Endometrium (tissue), 2 donors: ENCODE results near the gene ARL8B.

Experiments used
- FAIRE-seq: peaks from 2 replicates; lab custom pipeline; 2012; peaks lifted over from hg19 to GRCh38; lab: Jason Lieb, UNC
- donor health status: control.
- donor health status: control.

ARL8B gene

DNA sequence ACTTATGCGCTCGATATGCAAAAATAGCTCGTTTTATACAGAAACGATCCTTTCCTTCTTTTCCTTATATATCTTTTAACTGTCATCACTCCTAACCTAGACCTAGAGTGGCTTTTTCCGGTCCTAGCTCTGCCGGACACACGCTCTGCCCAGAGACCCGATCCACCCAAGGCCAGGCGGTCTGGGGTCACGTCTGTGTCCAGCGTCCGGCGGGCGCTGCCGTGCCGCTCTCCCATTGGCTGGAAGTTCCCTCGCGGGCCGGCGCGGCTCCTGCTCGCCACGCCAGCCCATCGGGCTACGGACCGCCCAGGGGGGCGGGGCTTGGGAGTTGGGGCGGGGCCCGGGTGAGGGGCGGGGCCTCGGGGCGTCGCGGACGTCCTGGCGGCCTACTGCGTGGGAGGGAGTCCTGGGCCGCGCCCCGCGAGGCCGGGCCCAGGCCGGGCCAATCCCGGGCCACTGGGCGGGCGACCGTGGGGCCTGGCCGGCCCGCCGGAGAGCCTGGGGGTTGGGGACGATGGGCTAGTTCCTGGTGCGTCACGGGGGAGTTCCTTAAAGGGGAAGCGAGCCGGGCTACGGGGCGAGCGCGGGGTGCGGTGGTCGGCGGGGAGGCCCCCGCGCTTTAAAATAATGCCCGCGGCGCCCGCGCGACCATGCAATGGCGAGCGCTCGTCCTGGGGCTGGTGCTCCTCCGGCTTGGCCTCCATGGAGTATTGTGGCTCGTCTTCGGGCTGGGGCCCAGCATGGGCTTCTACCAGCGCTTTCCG lies 65.2 kb downstream of the ARL8B start, which contains the start of gene EDEM1:
Gene EDEM1 (plus strand): TSS at position 552 of the 764 bp plus-strand sequence. CDS start 99 bp downstream, at position 651.
- no peak for FAIRE-seq

DNA sequence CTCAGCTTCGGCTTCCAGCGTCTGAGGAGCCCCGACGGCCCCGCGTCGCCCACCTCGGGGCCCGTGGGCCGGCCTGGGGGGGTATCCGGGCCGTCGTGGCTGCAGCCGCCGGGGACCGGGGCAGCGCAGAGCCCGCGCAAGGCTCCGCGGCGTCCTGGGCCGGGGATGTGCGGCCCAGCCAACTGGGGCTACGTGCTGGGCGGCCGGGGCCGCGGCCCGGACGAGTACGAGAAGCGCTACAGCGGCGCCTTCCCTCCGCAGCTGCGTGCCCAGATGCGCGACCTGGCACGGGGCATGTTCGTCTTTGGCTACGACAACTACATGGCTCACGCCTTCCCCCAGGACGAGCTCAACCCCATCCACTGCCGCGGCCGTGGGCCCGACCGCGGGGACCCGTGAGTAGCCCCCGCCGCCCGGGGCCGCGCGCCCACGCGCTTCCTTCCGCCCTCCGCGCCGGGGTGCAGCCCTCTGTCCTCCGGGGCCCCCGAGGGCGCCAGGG lies 65.9 kb downstream of the ARL8B start:
- no peak for FAIRE-seq

DNA sequence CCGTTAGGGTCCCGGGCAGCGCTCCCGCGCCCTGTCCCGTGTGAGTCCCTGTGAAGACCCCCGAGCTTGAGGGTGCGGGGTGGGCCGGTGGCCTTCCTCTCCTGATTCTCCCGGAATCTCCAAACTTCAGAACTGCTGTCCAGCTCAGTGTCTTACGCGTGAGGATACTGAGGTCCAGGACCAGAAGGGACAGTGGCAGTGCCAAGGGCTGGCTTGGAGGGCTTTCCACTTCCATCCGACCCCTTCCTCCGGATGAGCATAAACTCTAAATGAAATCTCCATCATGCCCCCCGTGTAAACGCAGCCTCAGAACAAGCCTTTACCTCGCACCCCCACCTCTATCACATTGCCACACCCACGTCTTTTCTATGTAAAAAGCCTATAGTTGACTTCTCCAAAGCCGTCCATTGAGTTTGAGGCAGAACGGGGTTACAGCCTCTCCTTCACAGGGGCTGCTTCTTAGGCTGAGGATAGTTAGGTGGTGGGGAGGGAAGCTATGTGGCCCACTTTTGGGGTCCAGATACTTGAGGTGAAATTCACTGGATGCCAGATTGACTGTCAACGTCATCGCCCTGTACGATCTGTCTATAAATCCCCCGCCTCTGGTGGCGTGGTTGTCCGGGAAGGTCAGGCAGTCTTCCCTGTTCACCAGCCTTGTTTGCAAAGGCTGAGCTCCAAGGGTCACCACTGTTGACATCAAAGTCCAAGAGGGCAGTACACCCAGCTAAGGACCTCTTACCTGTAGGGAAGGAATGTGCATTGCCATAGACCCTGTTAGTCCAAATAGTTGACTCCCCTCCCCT lies 66.5 kb downstream of the ARL8B start:
- no peak for FAIRE-seq

DNA sequence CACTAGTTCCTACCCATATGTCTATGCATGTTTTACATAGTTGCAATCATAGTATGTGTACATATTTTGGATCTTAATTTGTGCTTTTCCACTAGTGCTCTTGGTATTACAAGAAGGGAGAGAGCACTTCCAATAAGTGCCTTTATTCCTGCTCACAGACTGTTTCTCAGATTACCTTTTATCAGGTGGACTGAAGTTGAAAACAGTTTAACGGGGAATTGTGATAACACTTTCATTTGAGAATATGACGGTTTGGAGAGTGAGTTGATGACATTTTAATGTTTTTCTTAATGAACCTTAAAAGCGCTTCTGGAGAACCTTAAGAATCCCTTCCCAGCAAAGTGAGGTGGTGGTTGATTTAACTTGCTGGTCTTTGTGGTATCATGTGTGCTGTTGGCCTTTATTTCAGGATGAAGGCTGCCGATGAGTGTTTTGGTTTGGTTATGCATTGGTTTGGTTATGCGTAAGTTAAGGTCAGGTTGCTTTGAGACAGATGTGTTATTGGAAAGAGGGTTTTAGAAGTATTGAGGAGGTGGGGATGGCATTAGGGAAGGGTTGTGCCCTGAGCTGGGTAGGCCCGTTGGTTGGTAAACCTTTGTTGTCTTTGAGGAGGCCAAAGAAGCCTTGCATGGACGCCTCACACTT lies 68.2 kb downstream of the ARL8B start:
- no peak for FAIRE-seq

DNA sequence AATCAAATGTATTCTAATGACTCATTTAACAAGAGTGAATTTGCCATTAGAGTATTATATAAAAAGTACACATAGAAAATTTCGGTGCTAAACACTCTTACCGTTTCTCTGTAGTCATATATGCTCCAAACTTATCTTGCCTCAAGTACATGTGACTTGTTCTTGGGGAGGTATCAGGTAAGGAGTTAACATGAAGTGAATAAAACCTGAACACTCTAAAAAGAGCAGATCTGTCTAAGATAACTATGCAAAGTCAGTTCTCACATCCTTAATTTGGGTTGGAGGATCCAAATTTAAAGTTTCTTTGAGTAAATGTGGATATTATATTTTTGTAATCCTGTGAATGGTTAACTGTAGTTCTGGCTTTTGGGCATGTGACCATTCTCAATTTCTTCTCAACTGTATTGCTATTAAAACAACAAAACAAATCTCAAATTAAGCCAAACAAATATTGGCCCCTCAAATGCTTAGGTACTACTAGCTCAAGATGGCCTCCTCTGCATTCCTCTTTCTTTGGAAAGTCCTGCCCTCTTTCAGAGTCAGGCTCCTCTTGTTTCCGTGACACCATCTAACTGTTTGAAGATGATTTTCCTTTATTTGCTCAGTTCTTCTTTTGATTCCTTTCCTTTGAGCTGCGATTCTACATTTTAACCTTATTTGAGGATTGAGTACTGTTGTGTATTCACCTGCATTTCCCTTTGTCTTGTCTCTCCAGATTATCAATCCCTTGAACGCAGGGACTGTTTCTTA lies 69.6 kb downstream of the ARL8B start:
- FAIRE-seq: no peak

DNA sequence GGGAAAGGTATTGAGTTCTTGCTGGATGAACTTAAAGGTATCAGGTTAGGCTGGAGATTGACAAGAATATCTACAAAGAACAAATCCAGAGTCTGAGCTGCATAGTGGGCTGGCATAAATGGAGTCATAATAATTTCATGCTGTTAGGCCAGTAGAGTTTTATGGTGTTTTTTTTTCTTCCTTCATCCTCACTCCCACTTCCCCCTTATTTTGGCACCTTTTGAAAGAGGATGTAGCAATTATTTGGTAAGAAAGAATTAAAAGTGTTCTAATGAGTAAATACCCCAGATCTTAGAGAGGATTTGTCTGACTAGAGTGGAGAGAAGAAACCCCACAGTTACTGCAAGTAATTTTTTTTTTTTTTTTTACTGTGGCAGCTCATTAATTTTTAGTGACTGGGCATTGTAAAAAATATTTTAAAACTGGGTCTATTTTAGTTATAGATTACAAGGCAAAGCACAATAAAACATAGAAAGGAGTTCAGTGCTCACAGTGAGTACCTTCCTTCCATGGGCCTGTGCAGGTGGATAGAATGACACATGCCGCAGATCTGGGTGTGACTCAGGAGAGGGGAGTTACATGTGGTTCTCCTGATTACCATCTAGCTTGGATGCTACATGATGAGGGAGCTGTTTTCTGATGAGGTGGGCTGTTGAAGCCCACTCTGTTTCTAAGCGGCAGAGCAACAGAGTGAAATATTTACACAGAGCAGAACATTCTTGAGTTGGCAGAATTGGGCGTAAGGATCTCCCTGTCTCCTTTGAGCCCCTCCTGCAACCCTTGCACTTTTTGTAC lies 70.7 kb downstream of the ARL8B start:
- no peak for FAIRE-seq

DNA sequence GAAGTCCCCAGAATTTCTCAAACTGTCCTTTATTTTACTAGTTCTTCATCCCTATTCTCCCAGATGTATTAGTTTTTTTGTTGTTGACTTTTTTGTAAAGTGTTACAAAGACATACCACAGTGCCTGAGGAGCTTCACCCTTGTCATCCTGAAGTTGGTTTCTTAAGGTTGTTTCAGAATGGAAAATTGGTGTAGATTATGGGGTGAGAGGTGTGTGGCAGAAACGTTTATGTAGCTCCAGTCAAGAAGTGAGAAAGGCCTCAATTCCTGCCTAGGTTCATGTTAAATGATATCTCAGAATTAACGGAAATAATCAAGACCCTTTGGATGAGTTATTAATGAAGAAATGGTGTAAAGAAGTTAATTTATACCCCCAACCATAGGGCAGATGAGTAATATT lies 72.2 kb downstream of the ARL8B start:
- no peak for FAIRE-seq

DNA sequence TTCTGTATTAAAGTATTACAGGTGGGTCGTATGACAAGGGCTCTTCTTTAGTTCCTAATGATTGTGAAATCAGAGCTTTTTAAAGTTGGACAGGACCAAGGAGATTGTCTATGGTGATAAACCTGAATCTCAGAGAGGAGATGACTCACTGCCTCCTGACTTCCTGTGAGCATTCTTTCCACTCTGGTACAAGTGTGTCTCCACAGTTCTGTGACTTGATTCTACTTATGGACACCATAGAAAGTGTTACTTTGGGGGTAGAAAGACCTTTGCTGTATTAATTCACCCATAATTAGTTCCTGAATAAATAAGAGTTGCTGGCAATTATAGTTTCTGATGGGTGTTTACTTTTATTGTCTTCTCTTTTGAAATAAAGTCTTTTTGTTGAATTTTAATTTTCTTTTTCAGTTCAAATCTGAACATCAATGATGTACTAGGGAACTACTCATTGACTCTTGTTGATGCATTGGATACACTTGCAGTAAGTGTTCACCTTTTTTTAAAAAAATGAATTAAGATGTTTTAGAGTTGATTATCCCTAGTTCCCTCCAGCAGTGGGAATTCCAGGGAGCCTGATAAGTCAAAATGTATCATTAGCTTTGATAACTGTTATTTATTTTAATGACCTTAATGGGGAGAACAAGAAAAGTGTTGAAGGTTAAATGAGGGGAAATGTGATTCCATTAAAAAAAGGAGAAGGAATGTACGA lies 72.9 kb downstream of the ARL8B start:
- FAIRE-seq: no peak

DNA sequence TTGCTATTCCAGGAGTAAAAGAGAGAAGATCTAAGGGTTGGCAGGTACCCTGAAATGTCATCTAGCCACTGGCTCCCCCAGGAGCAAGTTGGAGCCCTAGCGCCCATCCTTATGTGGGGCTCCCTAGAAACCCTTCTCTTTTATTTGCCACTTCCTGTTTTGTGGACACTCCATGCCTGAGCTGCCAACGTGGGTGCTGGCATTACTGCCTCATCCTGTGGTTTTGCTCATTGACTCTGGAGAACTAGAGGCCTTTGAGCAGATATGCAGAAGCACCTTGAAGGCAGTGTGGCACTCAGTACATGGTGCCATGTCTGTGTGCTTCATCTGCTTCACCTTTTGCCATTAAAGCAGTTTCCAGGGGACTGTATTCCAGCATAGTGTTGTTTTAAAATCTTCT lies 73.5 kb downstream of the ARL8B start:
- FAIRE-seq: no peak

DNA sequence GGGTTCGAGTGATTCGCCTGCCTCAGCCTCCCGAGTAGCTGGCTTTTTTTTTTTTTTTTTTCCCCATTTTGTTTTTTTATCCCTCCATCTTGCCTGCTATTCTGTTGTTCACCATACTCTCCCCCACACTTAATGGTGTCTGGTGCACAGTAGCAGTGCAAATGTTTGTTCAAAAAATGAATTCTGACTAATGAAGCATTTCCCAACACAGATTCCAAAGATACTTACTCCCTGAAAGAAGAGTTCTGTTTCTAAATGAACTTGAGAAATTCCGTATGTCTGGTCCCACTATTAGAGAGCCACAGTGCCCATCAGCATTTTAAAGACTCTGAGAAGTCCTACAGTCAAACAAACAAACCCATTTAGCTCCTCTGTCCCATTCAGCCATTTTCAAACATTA lies 74.9 kb downstream of the ARL8B start:
- no peak for FAIRE-seq

DNA sequence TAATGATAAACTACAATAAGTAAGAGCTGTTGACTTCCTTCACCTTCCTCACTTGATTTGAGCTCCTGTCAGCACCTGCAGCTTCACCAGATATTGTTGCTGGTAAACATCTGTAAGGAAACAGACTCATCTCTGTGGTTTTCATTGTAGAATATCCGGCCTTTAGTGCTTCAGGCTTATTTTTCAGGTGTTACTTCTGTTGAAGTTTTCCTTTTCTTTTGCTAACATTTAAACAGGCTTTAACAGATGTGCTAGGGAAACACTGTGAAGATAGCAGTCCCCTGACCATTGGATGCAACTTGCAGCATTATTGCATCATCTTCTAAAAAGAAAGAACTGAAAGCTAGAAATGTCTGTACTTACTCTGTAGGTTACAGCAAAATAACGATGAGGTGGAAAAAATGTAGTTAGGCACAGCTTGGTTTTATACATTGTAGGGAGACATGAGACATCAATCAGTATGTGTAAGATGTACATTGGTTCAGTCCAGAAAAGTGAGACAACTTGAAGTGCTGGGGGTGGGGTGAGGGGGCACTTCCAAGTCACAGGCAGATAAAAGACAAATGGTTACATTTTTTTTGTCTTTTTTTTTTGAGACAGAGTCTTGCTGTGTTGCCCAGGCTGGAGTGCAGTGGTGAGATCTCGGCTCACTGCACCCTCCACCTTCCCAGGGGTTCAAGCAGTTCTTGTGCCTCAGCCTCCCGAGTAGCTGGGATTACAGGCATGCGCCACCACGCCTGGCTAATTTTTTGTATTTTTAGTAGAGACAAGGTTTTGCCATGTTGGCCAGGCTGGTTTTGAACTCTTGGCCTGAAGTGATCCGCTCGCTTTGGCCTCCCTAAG lies 75.6 kb downstream of the ARL8B start:
- no peak for FAIRE-seq

DNA sequence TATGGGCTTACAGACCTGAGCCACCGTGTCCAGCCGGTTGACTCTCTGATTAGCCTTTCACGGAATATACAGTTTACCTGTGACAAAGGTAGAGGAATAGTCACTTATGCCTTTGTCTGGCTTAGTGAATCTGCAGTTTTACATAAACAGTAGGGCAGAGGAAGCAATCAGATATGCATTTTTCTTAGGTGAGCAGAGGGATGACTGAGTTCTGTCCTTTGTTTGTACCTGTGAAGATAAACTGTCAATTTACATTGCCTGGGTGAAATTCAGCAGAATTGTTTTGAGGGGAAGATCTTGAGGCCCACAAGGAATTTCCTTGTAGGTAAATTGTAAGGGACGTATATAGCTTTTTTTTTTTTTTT lies 76.2 kb downstream of the ARL8B start:
- FAIRE-seq: no peak

DNA sequence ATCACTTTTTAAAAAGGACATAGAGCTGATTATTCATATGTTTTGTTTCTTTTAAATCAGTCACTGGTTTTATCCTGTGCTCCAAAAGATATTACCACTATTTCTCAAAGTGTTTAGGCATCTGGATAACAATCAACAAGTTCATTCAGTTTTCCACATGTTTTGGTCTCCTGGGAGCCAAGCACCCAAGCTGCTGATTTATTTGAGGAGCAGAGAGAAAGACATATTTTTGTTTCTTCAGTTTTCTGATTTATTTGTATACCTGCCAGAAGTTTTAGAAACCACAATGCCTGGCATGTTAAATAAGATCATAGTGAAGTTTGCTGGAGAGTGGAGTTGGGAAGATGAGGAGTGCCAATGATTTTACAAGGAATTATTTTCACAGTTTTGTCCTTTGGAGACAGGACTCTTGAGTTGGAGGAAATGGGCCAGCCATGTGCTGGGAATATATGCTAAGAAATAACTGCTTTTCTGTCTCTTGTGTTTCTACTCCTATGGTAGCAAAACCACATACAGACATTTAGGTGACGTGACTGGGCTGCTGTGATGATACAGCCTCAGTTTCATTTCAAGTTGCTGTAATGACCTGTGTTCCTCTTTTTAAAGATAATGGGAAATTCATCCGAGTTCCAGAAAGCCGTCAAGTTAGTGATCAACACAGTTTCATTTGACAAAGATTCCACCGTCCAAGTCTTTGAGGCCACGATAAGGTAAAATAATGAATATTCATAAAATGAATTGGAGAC lies 77.1 kb downstream of the ARL8B start:
- FAIRE-seq: no peak

DNA sequence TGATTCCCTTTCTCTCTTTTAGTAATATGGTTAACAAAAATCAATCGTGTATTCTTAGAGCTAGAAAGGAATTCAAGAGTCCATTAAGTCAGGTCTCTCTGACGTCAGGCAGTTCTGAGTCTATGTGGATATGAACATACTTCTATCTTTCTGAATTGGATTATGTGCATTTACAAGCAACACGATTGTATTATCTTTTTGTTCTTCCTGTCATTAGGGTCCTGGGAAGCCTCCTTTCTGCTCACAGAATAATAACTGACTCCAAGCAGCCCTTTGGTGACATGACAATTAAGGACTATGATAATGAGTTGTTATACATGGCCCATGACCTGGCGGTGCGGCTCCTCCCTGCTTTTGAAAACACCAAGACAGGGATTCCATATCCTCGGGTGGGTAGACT lies 79.4 kb downstream of the ARL8B start:
- no peak for FAIRE-seq

DNA sequence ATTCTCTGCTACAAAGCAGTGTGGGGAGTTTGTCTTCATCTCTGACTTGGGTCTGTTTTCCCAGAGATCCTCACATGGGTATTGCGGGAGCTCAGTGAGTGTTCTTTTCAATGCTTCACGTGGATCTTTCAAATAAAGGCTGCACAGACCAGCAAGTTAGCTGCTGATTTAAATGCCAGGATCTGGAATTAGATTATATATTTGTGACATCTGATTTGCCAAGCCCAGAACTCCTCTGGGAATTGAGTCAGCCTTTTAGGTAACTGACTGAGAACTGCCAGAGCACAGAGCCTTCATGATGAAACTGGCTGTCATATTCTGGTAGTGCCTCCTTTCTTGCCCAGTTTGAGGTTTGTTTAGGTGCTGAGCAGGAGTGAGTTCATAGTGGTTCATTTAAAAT lies 80.1 kb downstream of the ARL8B start:
- no peak for FAIRE-seq

DNA sequence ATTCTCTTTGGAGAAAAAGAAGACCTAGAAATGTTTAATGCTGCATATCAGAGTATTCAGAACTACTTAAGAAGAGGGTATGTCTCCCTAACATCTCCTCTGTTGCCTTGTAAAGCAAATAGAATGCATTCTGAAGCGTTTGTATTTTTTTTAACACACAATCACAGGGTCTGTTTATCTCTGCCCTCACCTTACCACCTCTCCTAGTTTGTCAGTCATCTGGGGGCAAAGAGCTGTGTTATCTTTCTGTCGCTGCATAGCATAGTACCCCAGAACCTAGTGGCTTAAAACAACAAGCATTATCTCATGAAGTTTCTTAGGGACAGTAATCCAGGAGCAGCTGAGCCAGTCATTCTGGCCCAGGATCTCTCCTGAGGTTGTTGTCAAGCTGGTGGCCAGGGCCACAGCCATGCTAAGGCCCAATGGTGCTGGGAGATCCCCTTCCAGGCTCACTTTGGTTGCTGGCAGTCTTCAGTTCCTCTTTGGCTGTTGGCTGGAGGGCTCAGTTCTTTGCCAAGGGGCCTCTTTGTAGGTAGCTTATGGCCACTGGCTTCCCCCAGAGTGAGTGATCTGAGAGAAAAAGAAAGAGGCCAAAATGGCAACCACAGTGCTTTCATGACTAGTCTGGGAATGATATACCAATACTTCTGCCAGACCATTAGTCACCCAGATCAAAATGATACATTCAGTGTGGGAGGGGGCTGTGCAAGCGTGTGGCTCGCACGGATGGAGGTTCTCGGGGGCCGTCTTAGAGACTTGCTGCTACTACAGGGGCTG lies 83.3 kb downstream of the ARL8B start:
- FAIRE-seq: no peak

DNA sequence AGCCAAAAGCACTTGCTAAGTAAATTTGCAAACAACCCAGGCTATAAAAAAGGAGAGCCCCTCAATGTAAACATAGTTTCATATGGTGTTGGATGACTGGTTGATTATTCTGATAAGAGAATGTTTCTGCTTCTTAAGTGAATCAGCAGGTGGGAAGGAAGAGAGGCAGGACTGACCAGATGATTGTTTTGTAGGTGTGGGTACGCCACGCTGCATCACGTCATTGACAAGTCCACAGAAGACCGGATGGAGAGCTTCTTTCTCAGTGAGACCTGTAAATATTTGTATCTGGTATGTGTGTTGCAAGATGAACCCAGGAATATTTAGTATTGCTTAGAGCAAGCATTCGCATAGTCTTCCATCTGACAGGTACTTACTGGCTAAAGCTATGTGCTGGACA lies 88.8 kb downstream of the ARL8B start:
- FAIRE-seq: no peak
